GM06990 (cell line): Measurements from ENCODE around the gene UGT1A3.

Experiments used
- DNase-seq: peaks from one replicate; pipeline ENCODE4 v3.0.0-alpha.2; 2011; ENCODE audit not compliant: insufficient read length; ENCODE audit errors: extremely low read depth
- H3K27me3 ChIP-seq: replicated peaks from 2 replicates; pipeline ENCODE4 v1.6.0; 2011; ENCODE audit warnings: low read length; ENCODE audit not compliant: control insufficient read depth, insufficient read depth
- H3K36me3 ChIP-seq: 2 replicates; pipeline ENCODE4 v1.5.1; 2011; ENCODE audit warnings: low read length; ENCODE audit not compliant: control insufficient read depth, insufficient read depth
- H3K4me3 ChIP-seq: replicated peaks from 2 replicates; pipeline ENCODE4 v1.5.1; 2011; ENCODE audit warnings: low read depth, mild to moderate bottlenecking, control low read depth, low read length
- TF ChIP-seq, protein P1 (sequence below): IDR thresholded peaks from 2 replicates; pipeline ENCODE4 v1.5.1; 2011; ENCODE audit warnings: low read length, control low read depth, mild to moderate bottlenecking, inconsistent platforms; ENCODE audit not compliant: insufficient read depth, poor library complexity, severe bottlenecking

UGT1A3 gene

DNA sequence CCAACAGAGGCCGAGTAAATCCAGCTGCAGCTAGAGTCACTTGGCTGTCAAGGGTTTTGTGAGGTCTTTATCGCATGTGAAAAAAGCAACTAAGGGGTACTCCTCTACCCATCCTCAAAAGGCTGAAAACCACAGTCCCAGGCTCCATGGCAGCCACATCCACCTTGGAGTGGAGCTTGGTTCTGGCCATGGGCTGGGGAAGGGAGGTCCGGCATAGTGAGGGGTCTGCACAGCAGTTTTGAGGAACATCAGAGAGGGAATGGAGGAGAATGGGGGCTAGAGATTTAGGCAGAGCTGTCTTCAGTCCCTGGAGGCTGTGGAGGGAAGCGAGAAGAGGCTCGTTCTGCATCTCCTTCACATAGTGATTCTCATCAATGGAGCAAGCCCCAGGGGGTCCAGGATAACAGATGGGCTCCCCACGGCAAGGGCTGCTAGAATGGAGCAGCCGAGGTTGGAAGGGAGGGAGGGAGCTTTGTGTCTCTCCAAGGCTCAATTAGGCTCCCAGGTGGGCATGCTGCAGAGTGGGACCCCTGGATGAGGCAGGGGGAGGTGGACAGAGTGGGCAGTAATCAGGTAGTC lies 70.3 kb downstream of the UGT1A3 start:
- no peak for DNase-seq
- H3K27me3 ChIP-seq: no peaks in the 10 kb centered on the region; the same call in 1 of the 2 replicates
- TF ChIP-seq, protein P1, sequence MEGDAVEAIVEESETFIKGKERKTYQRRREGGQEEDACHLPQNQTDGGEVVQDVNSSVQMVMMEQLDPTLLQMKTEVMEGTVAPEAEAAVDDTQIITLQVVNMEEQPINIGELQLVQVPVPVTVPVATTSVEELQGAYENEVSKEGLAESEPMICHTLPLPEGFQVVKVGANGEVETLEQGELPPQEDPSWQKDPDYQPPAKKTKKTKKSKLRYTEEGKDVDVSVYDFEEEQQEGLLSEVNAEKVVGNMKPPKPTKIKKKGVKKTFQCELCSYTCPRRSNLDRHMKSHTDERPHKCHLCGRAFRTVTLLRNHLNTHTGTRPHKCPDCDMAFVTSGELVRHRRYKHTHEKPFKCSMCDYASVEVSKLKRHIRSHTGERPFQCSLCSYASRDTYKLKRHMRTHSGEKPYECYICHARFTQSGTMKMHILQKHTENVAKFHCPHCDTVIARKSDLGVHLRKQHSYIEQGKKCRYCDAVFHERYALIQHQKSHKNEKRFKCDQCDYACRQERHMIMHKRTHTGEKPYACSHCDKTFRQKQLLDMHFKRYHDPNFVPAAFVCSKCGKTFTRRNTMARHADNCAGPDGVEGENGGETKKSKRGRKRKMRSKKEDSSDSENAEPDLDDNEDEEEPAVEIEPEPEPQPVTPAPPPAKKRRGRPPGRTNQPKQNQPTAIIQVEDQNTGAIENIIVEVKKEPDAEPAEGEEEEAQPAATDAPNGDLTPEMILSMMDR: no peak
- H3K4me3 ChIP-seq: no peak overlapping the region
- H3K36me3 ChIP-seq: no peaks in the 10 kb centered on the region

DNA sequence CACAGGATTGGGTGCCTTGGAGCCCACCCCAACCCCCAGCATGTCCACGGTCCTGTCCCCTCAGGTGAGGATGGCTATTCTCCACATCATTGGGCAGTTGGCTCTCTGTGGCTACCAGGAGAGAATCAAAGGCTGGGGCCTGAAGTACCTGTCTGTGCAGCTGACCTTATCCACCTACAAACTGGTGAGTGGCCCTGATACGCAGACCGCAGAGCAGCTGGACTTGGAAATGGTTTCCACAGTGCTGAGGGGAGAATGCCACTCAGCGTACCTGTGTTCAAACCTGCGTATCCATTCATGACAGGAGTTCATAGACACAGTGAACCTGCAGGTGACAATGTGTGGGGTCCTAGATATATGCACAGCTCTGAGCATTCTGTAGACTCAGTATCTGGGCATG lies 70.9 kb downstream of the UGT1A3 start:
- H3K36me3 ChIP-seq: no peaks in the 10 kb centered on the region
- no peak overlapping the region for H3K4me3 ChIP-seq
- no peak for DNase-seq
- no peaks in the 10 kb centered on the region; the same call in 1 of the 2 replicates for H3K27me3 ChIP-seq
- TF ChIP-seq, protein P1: no peak

DNA sequence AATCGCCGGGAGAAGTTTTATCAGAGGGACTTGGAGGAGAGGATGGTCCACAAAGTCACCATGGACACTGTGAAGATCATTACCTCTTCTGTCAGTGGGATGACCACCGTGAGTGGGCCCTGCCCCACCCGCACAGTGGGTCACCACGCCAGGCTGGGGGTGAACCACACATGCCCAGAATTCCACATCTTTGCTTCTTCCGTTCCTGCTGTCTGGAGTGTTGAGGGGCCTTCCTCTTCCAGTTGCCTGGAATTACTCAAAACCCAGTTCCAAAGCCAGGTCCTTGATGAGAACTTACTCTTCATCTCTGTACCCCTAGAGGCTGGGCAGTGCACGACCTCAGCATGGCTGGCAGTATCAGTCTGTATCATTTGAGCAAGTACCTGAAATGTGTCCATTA lies 71.4 kb downstream of the UGT1A3 start:
- Histone ChIP-seq H3K36me3 (no peaks in the 10 kb centered on the region), H3K27me3 (no peaks in the 10 kb centered on the region; the same call in 1 of the 2 replicates), H3K4me3 (no peak overlapping the region)
- no peak for DNase-seq
- TF ChIP-seq, protein P1: no peak

DNA sequence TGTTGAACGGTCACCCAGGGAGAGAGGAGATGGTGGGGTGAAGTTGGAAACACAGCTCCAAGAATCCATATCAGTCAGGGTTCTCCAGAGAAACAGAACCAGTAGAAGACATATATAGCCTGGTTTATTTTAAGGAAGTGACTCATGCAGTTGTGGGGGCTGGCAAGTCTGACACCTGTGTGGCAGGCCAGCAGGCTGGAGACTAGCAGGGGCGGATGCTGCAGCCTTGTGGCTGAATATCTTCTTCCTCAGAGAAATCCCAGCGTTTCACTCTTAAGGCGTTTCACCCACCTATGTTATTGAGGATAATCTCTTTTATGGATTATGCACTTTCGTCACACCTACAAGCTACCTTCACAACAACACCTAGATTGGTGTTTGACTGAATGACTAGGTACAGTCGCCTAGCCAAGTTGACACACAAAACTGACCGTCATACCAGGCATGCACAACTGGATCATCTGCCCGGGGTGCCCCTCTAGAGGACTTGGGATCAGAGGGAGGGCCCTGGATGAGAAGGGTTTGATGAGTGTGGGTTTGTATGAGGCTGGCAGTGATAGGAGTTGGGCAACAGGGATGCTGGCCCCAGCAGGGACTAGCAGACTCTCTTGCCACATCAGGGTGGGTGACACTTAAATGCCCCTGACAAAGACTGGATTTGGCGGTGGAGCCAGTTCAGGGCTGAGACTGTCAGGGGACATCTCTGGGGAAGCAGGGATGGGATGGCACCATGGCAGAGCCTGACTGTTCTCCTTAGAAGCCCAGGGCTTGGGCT lies 72.7 kb downstream of the UGT1A3 start:
- Histone ChIP-seq H3K36me3 (no peaks in the 10 kb centered on the region), H3K27me3 (no peaks in the 10 kb centered on the region; the same call in 1 of the 2 replicates), H3K4me3 (no peak overlapping the region)
- TF ChIP-seq, protein P1: no peak
- DNase-seq: no peak

DNA sequence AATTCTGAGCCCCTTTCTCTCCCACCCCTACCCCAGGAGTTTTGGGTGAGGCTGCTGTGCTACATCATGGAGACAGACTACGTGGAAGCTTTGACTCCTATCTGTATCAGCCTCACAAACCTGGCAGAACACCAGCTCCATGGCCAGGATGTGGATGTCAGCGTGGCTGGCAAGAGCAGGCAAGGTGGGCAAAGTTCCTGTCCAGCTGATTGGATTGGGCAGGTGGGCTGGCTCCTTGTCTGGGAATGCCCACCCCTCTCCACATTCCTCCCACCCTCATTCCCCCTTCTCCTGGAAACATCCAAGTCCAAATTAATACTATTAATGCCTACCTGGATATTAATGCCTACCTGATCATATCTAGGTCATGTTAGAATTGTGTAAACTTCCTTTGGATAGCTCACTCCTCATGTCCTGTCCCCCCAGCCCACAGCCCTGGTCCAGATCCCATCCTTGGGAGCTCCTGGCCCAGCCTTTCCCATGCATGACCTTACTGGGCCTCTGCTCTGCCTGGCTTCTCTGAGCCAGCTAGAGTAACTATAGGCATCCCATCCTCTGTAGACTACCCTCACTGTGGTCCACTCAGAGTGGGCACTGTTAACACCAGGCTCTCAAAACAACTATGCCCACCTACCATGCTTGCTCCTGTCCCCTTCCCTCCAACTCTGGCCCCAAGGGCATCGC lies 73.4 kb downstream of the UGT1A3 start:
- H3K4me3 ChIP-seq: no peak overlapping the region
- H3K27me3 ChIP-seq: no peaks in the 10 kb centered on the region; the same call in 1 of the 2 replicates
- DNase-seq: no peak
- TF ChIP-seq, protein P1: no peak
- no peaks in the 10 kb centered on the region for H3K36me3 ChIP-seq
